GM12878 (cell line): ENCODE data around the gene ETV6.

Source experiments
- POLR2AphosphoS2 ChIP-seq: IDR thresholded peaks from 2 replicates; pipeline ENCODE4 v1.6.1; 2011; ENCODE audit warnings: low read depth, mild to moderate bottlenecking, low read length, improper control_type of control experiment, moderate library complexity
- SPI1 ChIP-seq: IDR thresholded peaks from 2 replicates; pipeline ENCODE4 v1.6.1; 2011; ENCODE audit warnings: low read depth, mild to moderate bottlenecking, low read length, moderate library complexity, borderline replicate concordance; ENCODE audit not compliant: insufficient read depth
- YY1 ChIP-seq: IDR thresholded peaks from 2 replicates; pipeline ENCODE4 v1.6.1; 2011; ENCODE audit warnings: low read depth, mild to moderate bottlenecking, low read length

DNA sequence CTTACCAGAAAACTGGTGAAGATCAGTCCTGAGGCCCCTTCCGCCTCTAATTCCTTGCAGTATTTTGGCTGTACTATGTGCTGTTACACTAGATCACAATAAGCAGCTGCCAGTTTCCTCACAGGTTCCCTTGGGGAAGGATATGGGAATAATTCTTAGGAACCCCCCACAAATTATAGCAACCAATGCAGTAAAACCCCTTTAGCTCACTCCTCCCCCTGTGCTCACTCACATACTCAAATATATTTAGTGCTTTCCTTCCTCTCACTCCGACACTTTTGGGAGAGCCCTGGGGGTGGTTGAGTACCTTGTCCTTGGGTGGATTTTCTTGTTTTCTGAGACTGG lies 162.7 kb downstream of the ETV6 start:
- TF ChIP-seq SPI1 (no peak), POLR2AphosphoS2 (no peak), YY1 (no peak)
